Measurements from ENCODE around the gene PPP3CA. TPM values are rescaled to one million over a fixed set of nuclear protein-coding genes. Genes with fewer than 3 reads are reported as not detected.

Gene PPP3CA
- total RNA-seq, 2 donors from 2014 or later, result 71.3 to 142 TPM

DNA sequence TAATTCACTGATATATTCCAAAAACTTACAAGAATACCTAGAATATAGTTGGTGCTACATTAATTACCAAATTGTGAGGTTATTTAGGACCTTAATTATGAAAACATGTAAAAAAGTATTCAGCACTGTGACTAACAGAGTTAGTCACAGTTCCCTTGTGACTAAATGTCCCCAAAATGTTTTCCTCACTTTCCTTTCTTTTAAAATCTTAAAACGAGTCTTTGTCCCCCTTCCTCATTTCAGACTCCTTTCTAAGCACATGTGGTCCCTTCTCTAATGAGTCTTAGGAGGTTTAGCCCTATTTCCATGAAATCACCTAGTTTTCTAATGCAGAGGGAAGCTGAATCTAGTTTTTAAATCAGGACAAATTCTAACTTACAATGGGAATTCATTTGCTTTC lies 175.0 kb downstream of the PPP3CA start:
- Histone ChIP-seq H3K9me3 (no peaks in the 10 kb centered on the region), H3K27me3 (replicated peaks; ENCODE audit: insufficient read depth) (no peaks in the 10 kb centered on the region), H3K4me3 (no peak overlapping the region), H3K36me3 (no peaks in the 10 kb centered on the region), H3K27ac (no peak overlapping the region), H3K4me1 (replicated peaks) (no peaks in the 10 kb centered on the region)
- 36% methylated on average over 1 of the region's 1 CpG for WGBS
- DNase-seq (ENCODE audit: low spot score), result no peak
- intact Hi-C loops (cut with DNase I), result no loop called here
- no peak for TF ChIP-seq POLR2AphosphoS5 (IDR thresholded peaks at IDR 0.05)
- no peak for TF ChIP-seq POLR2A (IDR thresholded peaks at IDR 0.05)
- TF ChIP-seq CTCF (IDR thresholded peaks at IDR 0.05), result no peak

DNA sequence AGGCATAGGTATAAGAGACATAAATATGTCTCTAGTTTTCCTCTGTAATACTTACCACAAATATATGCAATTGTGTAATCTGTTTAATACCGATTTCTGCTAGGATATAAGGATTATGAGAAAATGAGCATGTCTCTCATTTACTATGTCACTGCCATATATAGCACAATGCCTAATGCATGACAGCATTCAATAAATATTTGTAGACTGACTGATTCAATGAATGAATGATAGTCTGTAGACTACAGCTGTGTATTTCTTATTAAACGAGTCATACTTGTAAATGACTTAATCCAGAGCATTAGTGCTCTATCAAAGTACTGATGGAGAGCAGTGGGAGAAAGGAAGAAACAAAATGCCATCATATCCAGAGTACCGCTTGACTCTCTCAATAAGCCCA lies 175.6 kb downstream of the PPP3CA start:
- no peaks in the 10 kb centered on the region for H3K27me3 ChIP-seq (replicated peaks; ENCODE audit: insufficient read depth)
- H3K9me3 ChIP-seq, result no peaks in the 10 kb centered on the region
- TF ChIP-seq POLR2AphosphoS5 (IDR thresholded peaks at IDR 0.05) (no peak), CTCF (IDR thresholded peaks at IDR 0.05) (no peak), POLR2A (IDR thresholded peaks at IDR 0.05) (no peak)
- no peak for DNase-seq (ENCODE audit: low spot score)
- no peaks in the 10 kb centered on the region for H3K36me3 ChIP-seq
- 59% methylated on average over 3 of the region's 3 CpGs for WGBS
- no peaks in the 10 kb centered on the region for H3K4me1 ChIP-seq (replicated peaks)
- intact Hi-C loops (cut with DNase I), result no loop called here
- H3K27ac ChIP-seq, result no peak overlapping the region
- H3K4me3 ChIP-seq, result no peak overlapping the region

DNA sequence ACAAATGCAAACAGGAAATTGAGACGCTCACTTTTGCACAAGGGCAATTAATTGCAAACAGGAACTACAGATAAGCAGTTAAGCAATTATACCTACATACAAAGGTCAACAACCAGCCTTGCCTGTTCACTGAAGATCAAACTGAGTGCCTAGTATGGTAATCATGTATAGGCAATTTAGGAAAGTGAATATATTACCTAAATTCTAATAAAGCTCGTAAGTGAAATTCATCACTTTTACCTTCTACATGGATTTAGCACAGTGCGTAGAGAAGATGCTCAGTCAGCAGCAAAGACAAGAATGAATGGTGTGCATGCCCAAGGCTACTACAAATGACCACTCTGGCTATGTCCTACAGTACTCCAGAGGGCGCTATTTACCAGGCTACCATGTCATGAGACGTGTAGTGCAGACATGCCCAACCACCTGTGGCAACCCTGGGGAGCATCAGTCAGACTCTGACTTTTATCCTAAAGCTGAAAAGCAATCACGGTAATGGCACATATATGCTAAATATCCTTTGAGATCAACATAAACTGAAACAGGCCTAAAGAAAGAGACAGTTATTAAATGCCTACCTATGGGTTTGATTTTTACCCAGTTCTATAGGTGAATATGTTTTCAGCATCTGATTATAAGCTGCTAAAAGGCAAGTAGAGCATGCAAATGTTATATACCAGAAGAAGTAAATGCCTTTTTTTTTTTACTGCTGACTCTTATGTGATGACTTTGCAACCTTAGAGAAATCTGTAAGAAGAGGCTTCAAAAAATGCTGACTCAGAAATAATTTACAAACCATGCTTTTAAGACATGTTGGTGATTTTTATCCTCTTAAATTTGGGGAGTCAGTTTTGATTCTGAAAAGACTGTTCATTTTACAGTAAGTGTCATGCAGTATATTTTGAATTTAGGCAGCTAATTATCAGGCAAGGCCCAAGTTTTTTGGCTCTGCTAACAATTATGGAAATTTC lies 178.0 kb downstream of the PPP3CA start:
- no peaks in the 10 kb centered on the region for H3K9me3 ChIP-seq
- intact Hi-C loops (cut with DNase I), result no loop called here
- WGBS, result 76% methylated on average over 6 of the region's 6 CpGs
- TF ChIP-seq CTCF (IDR thresholded peaks at IDR 0.05) (peak in 3 of 4 experiments; percentile 42 to 51 (median 49)), POLR2AphosphoS5 (IDR thresholded peaks at IDR 0.05) (no peak), POLR2A (IDR thresholded peaks at IDR 0.05) (no peak)
- H3K4me1 ChIP-seq (replicated peaks), result no peaks in the 10 kb centered on the region
- no peaks in the 10 kb centered on the region for H3K36me3 ChIP-seq
- no peak overlapping the region for H3K4me3 ChIP-seq
- H3K27ac ChIP-seq, result no peak overlapping the region
- no peaks in the 10 kb centered on the region for H3K27me3 ChIP-seq (replicated peaks; ENCODE audit: insufficient read depth)
- DNase-seq (ENCODE audit: low spot score), result peak; percentile 18

- no peak overlapping the region for H3K27ac ChIP-seq
- no peak for DNase-seq (ENCODE audit: low spot score)
- H3K9me3 ChIP-seq, result no peaks in the 10 kb centered on the region
- intact Hi-C loops (cut with DNase I), result no loop called here
- 82% methylated on average over 1 of the region's 1 CpG for WGBS
- H3K4me3 ChIP-seq, result no peak overlapping the region
- no peaks in the 10 kb centered on the region for H3K27me3 ChIP-seq (replicated peaks; ENCODE audit: insufficient read depth)
- H3K4me1 ChIP-seq (replicated peaks), result no peaks in the 10 kb centered on the region
- TF ChIP-seq CTCF (IDR thresholded peaks at IDR 0.05) (no peak), POLR2AphosphoS5 (IDR thresholded peaks at IDR 0.05) (no peak), POLR2A (IDR thresholded peaks at IDR 0.05) (no peak)
- H3K36me3 ChIP-seq, result no peaks in the 10 kb centered on the region
These were observed 183.4 kb downstream of the PPP3CA start for GRCh38 chr4:101163936-101164335.

DNA sequence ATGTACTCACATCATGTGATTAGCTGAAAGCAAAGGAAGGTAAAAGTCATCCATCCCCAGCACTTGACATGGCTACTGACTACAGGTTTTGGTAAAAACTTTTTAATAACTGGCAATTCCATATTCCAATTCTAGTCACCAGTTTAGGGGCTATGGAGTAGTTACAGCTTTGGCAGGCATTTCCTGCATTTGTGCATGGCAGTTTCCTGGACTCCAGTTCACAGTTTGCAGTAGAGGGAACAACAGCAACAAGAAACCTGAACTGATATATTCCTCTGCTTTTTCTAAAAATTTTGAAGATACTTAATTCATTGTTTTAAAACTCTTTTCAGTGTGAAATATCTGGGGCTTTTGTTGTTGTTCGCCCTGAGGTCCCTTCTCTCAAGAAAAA lies 184.3 kb downstream of the PPP3CA start:
- WGBS, result 97% methylated on average over 1 of the region's 1 CpG
- Histone ChIP-seq H3K27ac (no peak overlapping the region), H3K4me1 (replicated peaks) (no peaks in the 10 kb centered on the region), H3K27me3 (replicated peaks; ENCODE audit: insufficient read depth) (no peaks in the 10 kb centered on the region), H3K36me3 (no peaks in the 10 kb centered on the region), H3K9me3 (no peaks in the 10 kb centered on the region), H3K4me3 (no peak overlapping the region)
- no peak for DNase-seq (ENCODE audit: low spot score)
- intact Hi-C loops (cut with DNase I), result no loop called here
- no peak for TF ChIP-seq CTCF (IDR thresholded peaks at IDR 0.05)
- no peak for TF ChIP-seq POLR2A (IDR thresholded peaks at IDR 0.05)
- TF ChIP-seq POLR2AphosphoS5 (IDR thresholded peaks at IDR 0.05), result no peak
